OCI-LY3 (cell line): ENCODE results near the gene CELSR2.
"Not testable (repeated sequence)": the region's sequence is repeated elsewhere in the genome, so short reads cannot be mapped to it uniquely, and the experiment has no call there.

ENCODE experiments used
- H2AFZ ChIP-seq: fragments of 200-600, 300-600 bp; shearing (Covaris generic); 2 replicates; pipeline ENCODE4 v1.6.0; 2014; ENCODE audit warnings: antibody characterized with exemption, low read depth, low read length
- H3K27ac ChIP-seq: fragments of 200-600, 300-600 bp; sonication (generic); 2 replicates; pipeline ENCODE4 v1.5.1; 2014; ENCODE audit warnings: mild to moderate bottlenecking, low read length, moderate library complexity, mixed read lengths
- H3K27me3 ChIP-seq: fragments of 200-600, 300-600 bp; sonication (generic); 2 replicates; pipeline ENCODE4 v1.6.1; 2014; ENCODE audit warnings: low read depth, low read length, mixed read lengths
- H3K36me3 ChIP-seq: fragments of 200-600, 300-600 bp; sonication (generic); replicated peaks from 2 replicates; pipeline ENCODE3; 2014; ENCODE audit warnings: low read depth, low read length, mixed read lengths
- H3K4me1 ChIP-seq: fragments of 300-600, 200-600 bp; sonication (generic); 2 replicates; pipeline ENCODE4 v1.6.1; 2014; ENCODE audit warnings: low read length, mixed read lengths
- H3K4me2 ChIP-seq: fragments of 200-600, 300-600 bp; sonication (generic); 2 replicates; pipeline ENCODE4 v1.6.1; 2014; ENCODE audit warnings: low read length, mixed read lengths
- H3K4me3 ChIP-seq: fragments of 300-600, 200-600 bp; sonication (generic); 2 replicates; pipeline ENCODE4 v1.5.1; 2014; ENCODE audit warnings: antibody characterized with exemption, mild to moderate bottlenecking, low read length, moderate library complexity
- H3K79me2 ChIP-seq: fragments of 300-600, 200-600 bp; shearing (Covaris generic); 2 replicates; pipeline ENCODE4 v1.6.1; 2014; ENCODE audit warnings: mild to moderate bottlenecking, low read length, mixed read lengths
- H3K9ac ChIP-seq: fragments of 300-600, 200-600 bp; shearing (Covaris generic); 2 replicates; pipeline ENCODE4 v1.6.0; 2014; ENCODE audit warnings: mild to moderate bottlenecking, low read length, moderate library complexity
- H3K9me3 ChIP-seq: fragments of 200-600, 300-600 bp; shearing (Covaris generic); 2 replicates; pipeline ENCODE4 v1.6.1; 2014; ENCODE audit warnings: low read length, mixed read lengths; ENCODE audit not compliant: insufficient read depth
- H4K20me1 ChIP-seq: fragments of 200-600, 300-600 bp; sonication (generic); 2 replicates; pipeline ENCODE4 v1.6.1; 2016; ENCODE audit warnings: low read length, mixed read lengths; ENCODE audit not compliant: insufficient read depth
- EZH2phosphoT487 ChIP-seq: fragments of 200-600 bp; shearing (Covaris generic); IDR thresholded peaks from 2 replicates; pipeline ENCODE4 v1.6.1; 2018; ENCODE audit warnings: antibody characterized with exemption, mixed run types, low read depth
- TF ChIP-seq, protein P1 (sequence below): fragments of 200-600, 300-600 bp; sonication (generic); IDR thresholded peaks from 2 replicates; pipeline ENCODE4 v1.5.1; 2014; ENCODE audit warnings: antibody characterized with exemption, low read length, low read depth

Gene CELSR2

DNA sequence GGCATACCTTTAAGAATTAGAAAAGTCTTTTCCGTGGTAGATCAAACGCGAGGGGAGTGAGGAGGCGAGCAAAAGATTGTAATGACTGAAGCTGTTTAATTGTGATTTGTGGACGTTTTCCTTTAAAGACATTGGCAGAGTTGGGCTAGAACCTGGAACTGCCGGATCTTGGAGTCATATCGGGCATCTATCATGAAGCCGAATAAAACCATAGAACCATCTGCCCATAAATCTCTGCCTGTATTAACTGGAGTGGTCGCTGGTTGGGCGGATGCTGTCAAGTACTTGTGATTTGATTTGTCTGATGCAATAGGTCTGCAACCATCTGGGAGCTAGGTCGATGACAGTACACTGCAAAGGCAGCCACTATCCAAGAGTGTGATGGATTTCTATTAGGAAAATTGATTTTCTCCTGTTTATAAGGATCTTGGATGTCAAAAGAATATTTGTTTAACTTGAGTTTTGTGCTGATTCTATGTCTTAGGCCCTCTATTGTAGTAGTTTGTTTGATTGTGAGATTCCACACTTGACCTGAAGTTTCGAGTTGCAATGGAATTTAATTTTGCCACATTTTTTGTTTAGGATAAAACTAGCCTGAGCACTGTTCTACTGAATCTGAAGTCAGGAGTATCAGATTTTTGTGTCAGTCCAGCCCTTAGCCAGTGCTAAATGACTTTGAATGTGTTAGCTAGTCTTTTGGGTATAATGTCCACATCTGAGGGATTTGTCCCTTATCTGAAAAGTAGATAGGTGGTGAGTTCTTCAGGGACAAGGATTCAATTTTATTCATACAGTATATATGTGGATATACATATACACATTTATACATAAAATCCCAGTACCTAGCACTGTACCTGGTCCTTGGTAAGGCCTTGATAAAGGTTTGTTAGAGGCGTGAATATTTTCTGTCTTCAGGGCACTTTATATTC is 34.4 kb upstream of the CELSR2 start:
- no peak overlapping the region for H2AFZ ChIP-seq
- peak overlapping the region; percentile 93 for H3K9ac ChIP-seq
- peak overlapping the region; percentile 50 for H3K27ac ChIP-seq
- H3K4me3 ChIP-seq: peak overlapping the region; percentile 90
- H4K20me1 ChIP-seq: peaks cover 10% of the 10 kb centered on the region; the same call in 1 of the 2 replicates
- H3K9me3 ChIP-seq: no peaks in the 10 kb centered on the region
- peaks cover 54% of the 10 kb centered on the region for H3K79me2 ChIP-seq
- peak overlapping the region; percentile 91 for H3K4me2 ChIP-seq
- H3K27me3 ChIP-seq: no peaks in the 10 kb centered on the region
- TF ChIP-seq, protein P1, sequence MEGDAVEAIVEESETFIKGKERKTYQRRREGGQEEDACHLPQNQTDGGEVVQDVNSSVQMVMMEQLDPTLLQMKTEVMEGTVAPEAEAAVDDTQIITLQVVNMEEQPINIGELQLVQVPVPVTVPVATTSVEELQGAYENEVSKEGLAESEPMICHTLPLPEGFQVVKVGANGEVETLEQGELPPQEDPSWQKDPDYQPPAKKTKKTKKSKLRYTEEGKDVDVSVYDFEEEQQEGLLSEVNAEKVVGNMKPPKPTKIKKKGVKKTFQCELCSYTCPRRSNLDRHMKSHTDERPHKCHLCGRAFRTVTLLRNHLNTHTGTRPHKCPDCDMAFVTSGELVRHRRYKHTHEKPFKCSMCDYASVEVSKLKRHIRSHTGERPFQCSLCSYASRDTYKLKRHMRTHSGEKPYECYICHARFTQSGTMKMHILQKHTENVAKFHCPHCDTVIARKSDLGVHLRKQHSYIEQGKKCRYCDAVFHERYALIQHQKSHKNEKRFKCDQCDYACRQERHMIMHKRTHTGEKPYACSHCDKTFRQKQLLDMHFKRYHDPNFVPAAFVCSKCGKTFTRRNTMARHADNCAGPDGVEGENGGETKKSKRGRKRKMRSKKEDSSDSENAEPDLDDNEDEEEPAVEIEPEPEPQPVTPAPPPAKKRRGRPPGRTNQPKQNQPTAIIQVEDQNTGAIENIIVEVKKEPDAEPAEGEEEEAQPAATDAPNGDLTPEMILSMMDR: no peak
- no peak for TF ChIP-seq EZH2phosphoT487
- H3K4me1 ChIP-seq: peaks cover 11% of the 10 kb centered on the region
- H3K36me3 ChIP-seq: peaks cover 9% of the 10 kb centered on the region

DNA sequence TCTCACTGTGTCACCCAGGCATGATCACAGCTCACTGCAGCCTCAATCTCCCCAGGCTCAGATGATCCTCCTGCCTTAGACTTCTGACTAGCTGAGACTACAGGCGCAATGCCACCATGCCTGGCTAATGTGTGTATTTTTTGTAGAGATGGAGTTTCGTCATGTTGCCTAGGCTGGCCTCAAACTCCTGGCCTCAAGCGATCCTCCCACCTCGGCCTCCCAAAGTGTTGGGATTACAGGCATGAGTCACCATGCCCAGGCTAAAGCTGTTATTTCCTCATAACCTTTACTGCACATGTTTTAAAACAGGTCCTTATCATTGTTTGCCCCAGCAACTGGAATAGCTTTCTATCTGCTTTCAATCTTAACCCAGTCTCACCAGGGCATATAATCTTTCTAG is 32.7 kb upstream of the CELSR2 start:
- H3K79me2 ChIP-seq: peaks cover 65% of the 10 kb centered on the region
- H3K4me3 ChIP-seq: no peak overlapping the region
- no peaks in the 10 kb centered on the region for H3K27me3 ChIP-seq
- no peak overlapping the region for H3K4me2 ChIP-seq
- peaks cover 10% of the 10 kb centered on the region; the same call in 1 of the 2 replicates for H4K20me1 ChIP-seq
- H2AFZ ChIP-seq: no peak overlapping the region
- no peak for TF ChIP-seq EZH2phosphoT487
- TF ChIP-seq, protein P1: no peak
- peaks cover 13% of the 10 kb centered on the region for H3K36me3 ChIP-seq
- no peaks in the 10 kb centered on the region for H3K9me3 ChIP-seq
- H3K27ac ChIP-seq: no peak overlapping the region
- H3K4me1 ChIP-seq: peaks cover 11% of the 10 kb centered on the region
- H3K9ac ChIP-seq: no peak overlapping the region

DNA sequence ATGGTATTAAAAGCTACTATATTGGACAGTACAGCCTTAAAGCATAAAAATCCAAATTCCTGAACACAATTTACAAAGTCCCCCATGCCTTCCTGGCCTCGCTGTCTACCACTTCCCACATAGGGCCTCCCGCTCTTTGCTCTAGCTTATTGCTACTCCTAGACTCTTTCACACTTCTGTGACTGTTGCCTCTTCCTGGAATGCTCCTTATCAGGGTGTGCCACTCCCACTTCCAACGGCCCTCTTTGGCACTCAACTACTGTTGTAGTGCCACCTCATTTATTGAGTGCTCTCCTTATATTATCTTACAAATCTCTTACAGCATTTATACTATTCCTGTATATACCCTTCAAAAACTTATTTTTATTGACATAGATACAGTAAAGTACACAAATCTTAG is 30.8 kb upstream of the CELSR2 start:
- no peak overlapping the region for H3K4me3 ChIP-seq

DNA sequence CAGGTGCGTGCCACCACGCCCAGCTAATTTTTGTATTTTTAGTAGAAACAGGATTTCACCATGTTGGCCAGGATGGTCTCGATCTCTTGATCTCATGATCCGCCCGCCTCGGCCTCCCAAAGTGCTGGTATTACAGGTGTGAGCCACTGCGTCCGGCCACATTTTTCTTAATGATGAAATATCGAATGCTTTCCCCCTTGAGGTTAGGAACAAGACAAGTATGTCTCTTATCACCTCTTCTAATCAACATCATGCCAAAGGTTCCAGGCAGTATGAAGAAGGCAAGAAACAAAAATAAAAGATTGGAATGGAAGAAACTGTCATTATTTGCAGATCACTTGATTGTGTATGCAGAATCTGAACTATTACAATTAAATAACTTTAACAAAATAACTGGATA is 28.1 kb upstream of the CELSR2 start:
- H3K4me3 ChIP-seq, H3K9me3 ChIP-seq, H3K27me3 ChIP-seq, H3K9ac ChIP-seq, H3K4me2 ChIP-seq, H3K27ac ChIP-seq, H4K20me1 ChIP-seq, H3K4me1 ChIP-seq, H2AFZ ChIP-seq: not testable (repeated sequence)
- Histone ChIP-seq H3K36me3 (peaks cover 14% of the 10 kb centered on the region), H3K79me2 (peaks cover 46% of the 10 kb centered on the region)

More for the DNA sequence above, 30.8 kb upstream of the CELSR2 start:
- TF ChIP-seq, protein P1: no peak
- no peak for TF ChIP-seq EZH2phosphoT487
- Histone ChIP-seq H3K79me2 (peaks cover 70% of the 10 kb centered on the region), H3K9ac (no peak overlapping the region), H3K27me3 (no peaks in the 10 kb centered on the region), H3K4me1 (peaks cover 7% of the 10 kb centered on the region), H3K36me3 (peaks cover 17% of the 10 kb centered on the region), H3K9me3 (no peaks in the 10 kb centered on the region), H4K20me1 (peaks cover 10% of the 10 kb centered on the region; the same call in 1 of the 2 replicates), H3K4me2 (no peak overlapping the region), H2AFZ (no peak overlapping the region), H3K27ac (no peak overlapping the region)
